Fibroblast of skin of left biceps (primary cell): ENCODE results near the gene WWOX.

Source experiments
- DNase-seq, 2 experiments: peaks; one replicate each; pipeline ENCODE4 v3.0.0-alpha.2; 2013; ENCODE audit warnings: low read depth in 2 of 2

Gene WWOX

GRCh38 chr16:78395035-78395434 is 295.6 kb downstream of the WWOX start:
- DNase-seq, result no peak

- no peak for DNase-seq
These were observed 296.6 kb downstream of the WWOX start for GRCh38 chr16:78396046-78396445.

- DNase-seq, result no peak
These were observed 297.2 kb downstream of the WWOX start for GRCh38 chr16:78396673-78397072.

GRCh38 chr16:78399384-78399783 is 299.9 kb downstream of the WWOX start:
- no peak for DNase-seq

- DNase-seq, result no peak
These were observed 303.4 kb downstream of the WWOX start for GRCh38 chr16:78402833-78403232.

GRCh38 chr16:78405040-78405439 is 305.6 kb downstream of the WWOX start:
- DNase-seq, result no peak

GRCh38 chr16:78405833-78406232 is 306.4 kb downstream of the WWOX start:
- DNase-seq, result no peak

GRCh38 chr16:78407191-78407590 is 307.7 kb downstream of the WWOX start:
- DNase-seq, result no peak

GRCh38 chr16:78413651-78414050 is 314.2 kb downstream of the WWOX start:
- no peak for DNase-seq

GRCh38 chr16:78415013-78415412 is 315.6 kb downstream of the WWOX start:
- no peak for DNase-seq

GRCh38 chr16:78415669-78416068 is 316.2 kb downstream of the WWOX start:
- no peak for DNase-seq

- no peak for DNase-seq
These were observed 316.9 kb downstream of the WWOX start for GRCh38 chr16:78416400-78416799.

GRCh38 chr16:78421181-78421708 is 321.8 kb downstream of the WWOX start:
- DNase-seq, result no peak

GRCh38 chr16:78425281-78425680 is 325.8 kb downstream of the WWOX start:
- DNase-seq, result no peak

- no peak for DNase-seq
These were observed 326.5 kb downstream of the WWOX start for GRCh38 chr16:78425891-78426510.

GRCh38 chr16:78428193-78428592 is 328.7 kb downstream of the WWOX start:
- no peak for DNase-seq

GRCh38 chr16:78430281-78430680 is 330.8 kb downstream of the WWOX start:
- no peak for DNase-seq

- DNase-seq, result no peak
These were observed 331.7 kb downstream of the WWOX start for GRCh38 chr16:78431004-78431670.

- no peak for DNase-seq
These were observed 332.2 kb downstream of the WWOX start for GRCh38 chr16:78431701-78432100.

- DNase-seq, result no peak
These were observed 333.0 kb downstream of the WWOX start for GRCh38 chr16:78432451-78432850.

GRCh38 chr16:78433116-78433515 is 333.7 kb downstream of the WWOX start:
- no peak for DNase-seq

- no peak for DNase-seq
These were observed 334.9 kb downstream of the WWOX start for GRCh38 chr16:78434401-78434800.

- DNase-seq, result no peak
These were observed 335.8 kb downstream of the WWOX start for GRCh38 chr16:78435260-78435659.

- DNase-seq, result no peak
These were observed 336.6 kb downstream of the WWOX start for GRCh38 chr16:78436023-78436422.
